Endothelial cell of umbilical vein (primary cell): Measurements from ENCODE around the gene PPP1R3A. TPM values are rescaled to one million over a fixed set of nuclear protein-coding genes. Genes with fewer than 3 reads are reported as not detected.

ENCODE experiments used
- BruUV-seq: library from RNA; stranded (reverse); fragments of 400-500 nt; replicated peaks from 2 replicates; lab custom pipeline; 2021; lab: Mats Ljungman, UMichigan
- CTCF ChIA-PET: fragments of 300-600, 350-600 bp; sonication (Branson Sonifier 250); formaldehyde crosslinking; loops from one replicate; lab custom pipeline; 2021; ENCODE audit warnings: antibody characterized with exemption, inconsistent platforms; lab: Charles Lee
- POLR2A ChIA-PET: fragments of 300-600, 350-600 bp; sonication (Branson Sonifier 250); formaldehyde crosslinking; loops from one replicate; lab custom pipeline; 2021; ENCODE audit warnings: antibody characterized with exemption, inconsistent platforms; lab: Charles Lee
- DNase-seq: peaks from one replicate; pipeline ENCODE4 v3.0.0-alpha.2; 2011; ENCODE audit warnings: low read depth, low spot score
- FAIRE-seq: peaks from 2 replicates; lab custom pipeline; 2011; peaks lifted over from hg19 to GRCh38; lab: Jason Lieb, UNC
- H2AFZ ChIP-seq: 2 replicates; pipeline ENCODE4 v1.6.0; 2012; ENCODE audit warnings: low read depth, low read length, control low read depth, inconsistent platforms
- H3K27ac ChIP-seq: 2 replicates; pipeline ENCODE4 v1.5.1; 2011; ENCODE audit warnings: low read depth, mild to moderate bottlenecking, control low read depth, low read length, moderate library complexity; ENCODE audit not compliant: insufficient read depth
- H3K27me3 ChIP-seq, 2 experiments: 2 replicates each; pipeline versions ENCODE4 v1.6.0 to v1.6.1; 2011; ENCODE audit warnings: low read length in 2 of 2, mixed read lengths in 1 of 2; ENCODE audit not compliant: control insufficient read depth in 2 of 2, insufficient read depth in 2 of 2
- H3K36me3 ChIP-seq, 2 experiments: 2 replicates in 1 of 2; 3 replicates in 1 of 2; pipeline ENCODE4 v1.5.1; 2011; ENCODE audit warnings: low read length in 2 of 2, mild to moderate bottlenecking in 1 of 2, moderate library complexity in 1 of 2; ENCODE audit not compliant: control insufficient read depth in 2 of 2, insufficient read depth in 2 of 2; ENCODE audit errors: extremely low read depth in 1 of 2
- H3K4me1 ChIP-seq: 3 replicates; pipeline ENCODE4 v1.5.1; 2011; ENCODE audit warnings: mild to moderate bottlenecking, low read length; ENCODE audit not compliant: control insufficient read depth, insufficient read depth; ENCODE audit errors: extremely low read depth
- H3K4me2 ChIP-seq: 2 replicates; pipeline ENCODE4 v1.6.1; 2011; ENCODE audit warnings: low read length, control low read depth, mixed read lengths; ENCODE audit not compliant: insufficient read depth
- H3K4me3 ChIP-seq, 3 experiments: fragments of 200-600 bp in 1 of 3; sonication (generic), shearing (Covaris generic) in 1 of 3; replicated peaks in 1 of 3; 2 replicates each; pipeline ENCODE4 v1.5.1; 2011 to 2016; ENCODE audit warnings: control low read depth in 3 of 3, low read length in 3 of 3, mild to moderate bottlenecking in 2 of 3, inconsistent platforms in 1 of 3, low read depth in 1 of 3, moderate library complexity in 1 of 3; ENCODE audit not compliant: insufficient read depth in 1 of 3
- H3K79me2 ChIP-seq: 2 replicates; pipeline ENCODE4 v1.6.0; 2012; ENCODE audit warnings: low read length, inconsistent platforms; ENCODE audit not compliant: control insufficient read depth, insufficient read depth
- H3K9ac ChIP-seq: replicated peaks from 2 replicates; pipeline ENCODE3; 2011; ENCODE audit warnings: low read length, control low read depth; ENCODE audit not compliant: insufficient read depth; ENCODE audit errors: extremely low read depth
- H3K9me1 ChIP-seq: replicated peaks from 3 replicates; pipeline ENCODE4 v1.6.0; 2011; ENCODE audit warnings: mild to moderate bottlenecking, low read length; ENCODE audit not compliant: control insufficient read depth, insufficient read depth; ENCODE audit errors: extremely low read depth
- H3K9me3 ChIP-seq: replicated peaks from 2 replicates; pipeline ENCODE4 v1.5.1; 2012; ENCODE audit warnings: low read length, inconsistent platforms; ENCODE audit not compliant: control insufficient read depth, insufficient read depth
- H4K20me1 ChIP-seq: replicated peaks from 2 replicates; pipeline ENCODE3; 2011; ENCODE audit warnings: mild to moderate bottlenecking, low read length; ENCODE audit not compliant: control insufficient read depth, insufficient read depth; ENCODE audit errors: extremely low read depth
- CTCF ChIP-seq, 2 donors: IDR thresholded peaks; 1 replicate in 1 of 2; 2 replicates in 1 of 2; pipeline ENCODE4 v1.5.1; 2011; ENCODE audit warnings: low read length in 2 of 2, mild to moderate bottlenecking in 2 of 2, moderate library complexity in 2 of 2, control low read depth in 1 of 2, inconsistent platforms in 1 of 2, low read depth in 1 of 2; ENCODE audit not compliant: insufficient read depth in 1 of 2; ENCODE audit errors: extremely low read depth in 1 of 2
- EZH2 ChIP-seq: IDR thresholded peaks from 2 replicates; pipeline ENCODE4 v1.6.1; 2012; ENCODE audit warnings: borderline replicate concordance, low read depth, mild to moderate bottlenecking, moderate library complexity, low read length, inconsistent platforms; ENCODE audit not compliant: severe bottlenecking
- FOS ChIP-seq: IDR thresholded peaks from 2 replicates; pipeline ENCODE4 v1.6.1; 2011; ENCODE audit warnings: mild to moderate bottlenecking, low read length, moderate library complexity, borderline replicate concordance; ENCODE audit not compliant: insufficient read depth
- GATA2 ChIP-seq: IDR thresholded peaks from 2 replicates; pipeline ENCODE4 v1.7.0; 2011; ENCODE audit warnings: low read depth, mild to moderate bottlenecking, moderate library complexity, mixed read lengths, low read length; ENCODE audit not compliant: insufficient read length, insufficient read depth
- JUN ChIP-seq: IDR thresholded peaks from 2 replicates; pipeline ENCODE4 v1.6.1; 2011; ENCODE audit warnings: borderline replicate concordance, low read depth; ENCODE audit not compliant: insufficient read length, insufficient read depth
- MAX ChIP-seq: IDR thresholded peaks from 2 replicates; pipeline ENCODE4 v1.6.1; 2011; ENCODE audit not compliant: insufficient read depth, insufficient read length
- MYC ChIP-seq: IDR thresholded peaks from one replicate; pipeline ENCODE4 v1.6.1; 2011; ENCODE audit warnings: mild to moderate bottlenecking, low read depth, low read length
- POLR2A ChIP-seq: IDR thresholded peaks from 2 replicates; pipeline ENCODE4 v1.6.1; 2012; ENCODE audit warnings: low read depth, mild to moderate bottlenecking, control low read depth, low read length
- POLR2AphosphoS5 ChIP-seq: IDR thresholded peaks from 2 replicates; pipeline ENCODE4 v1.6.1; 2012; ENCODE audit warnings: low read depth, mild to moderate bottlenecking, control low read depth, low read length, moderate library complexity; ENCODE audit not compliant: insufficient read depth
- dilution Hi-C: fragments of 300-500 bp; cut with MboI; formaldehyde crosslinking; loops from one replicate; pipeline ENCODE4 v1.15.0; 2019; ENCODE audit warnings: low sequenced_read_pairs; ENCODE audit not compliant: extremely low pct_ligation_motif_present
- intact Hi-C: fragments of 100-400 bp; cut with micrococcal nuclease; formaldehyde crosslinking; loops from one replicate; pipeline ENCODE4 v1.10.0; 2022
- polyA plus RNA-seq, 4 experiments: library from polyadenylated mRNA; depleted of rRNA in 3 of 4; stranded (reverse) in 3 of 4; unstranded in 1 of 4; fragments of >200 nt; gene quantifications; 2 replicates each; pipeline versions ENCODE4 v1.2.1 to v1.2.3, GENCODE V29; 2011 to 2012; ENCODE audit warnings: missing spikeins in 1 of 4
- total RNA-seq: library from RNA; stranded (reverse); gene quantifications from 2 replicates; pipeline ENCODE4 v1.2.3, GENCODE V29; 2021

The PPP1R3A gene
- total and polyA plus RNA-seq, 2 donors (not counting 3 experiments of a cell fraction or from before 2014, with no cell fraction given), result not detected

DNA sequence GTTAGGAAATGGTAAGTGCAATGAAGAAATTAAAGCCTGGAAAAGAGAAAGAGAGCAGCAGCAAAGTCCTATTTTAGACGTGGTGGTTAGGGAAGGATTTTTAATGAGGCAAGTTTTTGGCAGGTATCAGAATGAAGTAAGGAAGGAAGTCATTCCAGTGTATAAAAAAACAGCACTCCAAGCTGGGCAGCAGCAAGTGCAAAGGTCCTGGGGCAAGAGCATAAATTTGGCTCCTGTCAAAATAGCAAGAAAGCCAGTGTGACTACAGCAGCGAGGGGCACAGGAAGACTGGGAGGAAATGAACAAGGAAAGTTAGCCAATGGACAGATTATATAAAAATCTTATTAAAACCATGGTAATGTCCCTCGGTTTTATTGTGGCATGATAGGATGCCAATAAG is 90.2 kb downstream of the PPP1R3A start:
- Histone ChIP-seq H3K9me3 (no peaks in the 10 kb centered on the region), H3K9ac (no peak overlapping the region), H3K4me2 (no peak overlapping the region), H3K4me1 (peaks cover 9% of the 10 kb centered on the region), H3K79me2 (no peaks in the 10 kb centered on the region), H3K27me3 (no peaks in the 10 kb centered on the region), H3K9me1 (no peaks in the 10 kb centered on the region), H3K4me3 (no peak overlapping the region), H3K27ac (no peak overlapping the region), H4K20me1 (no peaks in the 10 kb centered on the region), H2AFZ (no peak overlapping the region), H3K36me3 (no peaks in the 10 kb centered on the region)
- DNase-seq (peak; percentile 75), FAIRE-seq (no peak)
- ChIA-PET CTCF (interaction anchor here (1.2 to 1.9 kb wide), 2 partner anchors 32 to 38 kb away, joined by 3 to 5 read pairs; no protein-coding TSS in a partner anchor), POLR2A (no interaction called here)
- no TSS peak for BruUV-seq
- dilution Hi-C loops (no loop called here), intact Hi-C loops (loop anchor here (2.0 kb wide), 1 partner anchor 32 kb away; no protein-coding TSS in a partner anchor)
- TF ChIP-seq CTCF (IDR thresholded peaks at IDR 0.05; ENCODE audit: extremely low read depth in 1 of 2, insufficient read depth in 1 of 2, low read depth in 1 of 2, low read length in 2 of 2) (no peak), GATA2 (no peak), MYC (no peak), FOS (no peak), POLR2AphosphoS5 (no peak), JUN (no peak), EZH2 (no peak), MAX (no peak), POLR2A (no peak)
